Naive thymus-derived CD8-positive, alpha-beta T cell (primary cell): ENCODE results near the gene ZNF880. TPM values are rescaled to one million over a fixed set of nuclear protein-coding genes. Genes with fewer than 3 reads are reported as not detected.
A peak's percentile ranks its signal among the peaks of the same experiment; 100 is the strongest.

ENCODE experiments used
- ATAC-seq, 2 donors: fragments of 150-1000 bp; cut with Tn5 transposase in 1 of 2; sonication (Bioruptor Pico), chemical (Tn5 transposase) in 1 of 2; 1 replicate in 1 of 2; 2 replicates in 1 of 2; pipeline ENCODE4 v1.10.0; 2021; ENCODE audit warnings: mild to moderate bottlenecking in 2 of 2, moderate library complexity in 2 of 2
- POLR2A ChIA-PET: fragments of 350-600 bp; sonication (Branson Sonifier 250); formaldehyde crosslinking; loops from one replicate; lab custom pipeline; 2021; ENCODE audit warnings: antibody characterized with exemption; lab: Charles Lee
- DNase-seq, 10 donors: peaks; one replicate each; pipeline versions ENCODE4 v3.0.0 to v3.0.0-alpha.2; 2020 to 2022
- H3K27ac Mint-ChIP-seq, 10 donors: one replicate each; pipeline ENCODE4 v1.8.0; 2020 to 2022; ENCODE audit warnings: mild to moderate bottlenecking in 10 of 10, mixed read lengths in 10 of 10, moderate library complexity in 4 of 10, inconsistent platforms in 1 of 10
- H3K27me3 Mint-ChIP-seq, 5 donors: one replicate each; pipeline ENCODE4 v1.8.0; 2021 to 2022; ENCODE audit warnings: mixed read lengths in 5 of 5
- H3K36me3 Mint-ChIP-seq, 3 donors: one replicate each; pipeline ENCODE4 v1.8.0; 2020 to 2022; ENCODE audit warnings: mixed read lengths in 3 of 3, mild to moderate bottlenecking in 2 of 3, inconsistent platforms in 1 of 3
- H3K4me1 Mint-ChIP-seq, 4 donors: one replicate each; pipeline ENCODE4 v1.8.0; 2021 to 2022; ENCODE audit warnings: mixed read lengths in 4 of 4
- H3K4me3 Mint-ChIP-seq, 10 donors: one replicate each; pipeline ENCODE4 v1.8.0; 2020 to 2022; ENCODE audit warnings: mild to moderate bottlenecking in 10 of 10, mixed read lengths in 10 of 10, moderate library complexity in 6 of 10, inconsistent platforms in 1 of 10
- H3K9me3 Mint-ChIP-seq, 9 donors: one replicate each; pipeline ENCODE4 v1.8.0; 2020 to 2022; ENCODE audit warnings: mixed read lengths in 9 of 9, mild to moderate bottlenecking in 3 of 9, inconsistent platforms in 1 of 9, moderate library complexity in 1 of 9
- polyA plus RNA-seq, 3 donors: library from polyadenylated mRNA; unstranded; fragments of 300-500 nt; fragmentation: Illumina TruSeq; gene quantifications; one replicate each; pipeline ENCODE4 v1.2.3, GENCODE V29; 2021
- total RNA-seq, 8 experiments: library from RNA in 2 of 8; stranded (reverse) in 2 of 8; gene quantifications; one replicate each; pipeline ENCODE4 v1.2.3 and lab custom pipeline; 2021 to 2026

Gene ZNF880
- total and polyA plus RNA-seq, 5 experiments from 2014 or later = 38.7 to 57.9 (median 46.5) TPM

DNA sequence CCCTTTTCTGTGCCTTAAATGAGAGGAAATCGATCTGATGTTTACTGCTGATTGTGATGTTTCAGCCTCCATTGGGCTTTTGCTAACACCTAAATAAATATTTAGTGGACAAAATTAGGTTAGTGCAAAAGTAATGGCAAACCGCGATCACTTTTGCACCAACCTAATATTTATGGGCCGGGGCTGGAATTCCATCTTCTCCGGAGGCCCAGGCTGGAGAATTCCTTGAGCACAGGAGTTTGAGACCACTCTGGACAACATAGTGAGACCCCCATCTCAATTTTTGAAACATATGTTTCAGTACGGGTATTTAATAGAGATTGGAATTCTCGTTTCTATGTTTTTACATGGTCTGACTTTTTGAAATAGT, 603 bp downstream of the ZNF880 start:
- peak overlapping the region; percentile 91 to 97 (median 96) for H3K4me3 Mint-ChIP-seq
- peak overlapping the region; percentile 96 to 100 (median 98) for H3K27ac Mint-ChIP-seq
- POLR2A ChIA-PET = interaction anchor here (0.9 to 1.1 kb wide), 3 partner anchors 11 to 34 kb away, joined by 3 to 16 read pairs (median 6); partner anchors contain the start of genes ZNF528 and ZNF610
- no peak for DNase-seq
- H3K4me1 Mint-ChIP-seq = peaks cover 8 to 21% (median 16%) of the 10 kb centered on the region in 4 donors
- H3K36me3 Mint-ChIP-seq = peaks cover 47 to 77% (median 56%) of the 10 kb centered on the region in 3 donors
- H3K27me3 Mint-ChIP-seq = peaks cover 0 to 1% (median 0%) of the 10 kb centered on the region in 5 donors
- ATAC-seq = no peak
- peaks cover 0 to 88% (median 29%) of the 10 kb centered on the region in 9 donors for H3K9me3 Mint-ChIP-seq

DNA sequence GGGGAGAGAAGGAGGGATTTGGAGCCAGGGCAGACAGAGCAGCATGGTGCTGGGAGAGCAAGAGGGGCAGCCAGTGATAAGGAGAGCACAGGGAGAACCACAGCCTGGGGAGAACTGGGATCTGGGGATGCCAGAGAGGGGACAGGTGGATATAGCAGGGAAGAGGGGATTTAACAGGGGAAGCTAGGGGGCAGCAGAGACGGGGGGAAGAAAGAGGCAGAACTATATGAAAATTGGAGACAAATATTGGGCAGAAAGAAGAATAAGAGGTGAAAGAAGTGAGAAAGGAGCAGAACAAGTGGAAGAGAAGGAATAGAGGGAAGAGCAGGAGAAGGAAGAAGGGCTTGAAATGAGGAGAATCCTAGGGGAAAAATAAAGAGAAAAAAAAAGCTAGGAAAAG, 21.4 kb downstream of the ZNF880 start:
- H3K4me1 Mint-ChIP-seq = peaks cover 0 to under 1% (median 0%) of the 10 kb centered on the region in 4 donors
- H3K9me3 Mint-ChIP-seq = peaks cover 4 to 96% (median 41%) of the 10 kb centered on the region in 9 donors
- H3K4me3 Mint-ChIP-seq = peak overlapping the region in 1 of 10 donors; percentile 10
- H3K27me3 Mint-ChIP-seq = no peaks in the 10 kb centered on the region
- POLR2A ChIA-PET = interaction anchor here (0.8 kb wide), 1 partner anchor 21 kb away, joined by 3 read pairs; the partner anchor contains the start of gene ZNF880
- no peak for DNase-seq
- ATAC-seq = no peak
- H3K27ac Mint-ChIP-seq = peak overlapping the region in 2 of 10 donors; percentile 33 to 48
- peaks cover 13 to 70% (median 49%) of the 10 kb centered on the region in 3 donors for H3K36me3 Mint-ChIP-seq

DNA sequence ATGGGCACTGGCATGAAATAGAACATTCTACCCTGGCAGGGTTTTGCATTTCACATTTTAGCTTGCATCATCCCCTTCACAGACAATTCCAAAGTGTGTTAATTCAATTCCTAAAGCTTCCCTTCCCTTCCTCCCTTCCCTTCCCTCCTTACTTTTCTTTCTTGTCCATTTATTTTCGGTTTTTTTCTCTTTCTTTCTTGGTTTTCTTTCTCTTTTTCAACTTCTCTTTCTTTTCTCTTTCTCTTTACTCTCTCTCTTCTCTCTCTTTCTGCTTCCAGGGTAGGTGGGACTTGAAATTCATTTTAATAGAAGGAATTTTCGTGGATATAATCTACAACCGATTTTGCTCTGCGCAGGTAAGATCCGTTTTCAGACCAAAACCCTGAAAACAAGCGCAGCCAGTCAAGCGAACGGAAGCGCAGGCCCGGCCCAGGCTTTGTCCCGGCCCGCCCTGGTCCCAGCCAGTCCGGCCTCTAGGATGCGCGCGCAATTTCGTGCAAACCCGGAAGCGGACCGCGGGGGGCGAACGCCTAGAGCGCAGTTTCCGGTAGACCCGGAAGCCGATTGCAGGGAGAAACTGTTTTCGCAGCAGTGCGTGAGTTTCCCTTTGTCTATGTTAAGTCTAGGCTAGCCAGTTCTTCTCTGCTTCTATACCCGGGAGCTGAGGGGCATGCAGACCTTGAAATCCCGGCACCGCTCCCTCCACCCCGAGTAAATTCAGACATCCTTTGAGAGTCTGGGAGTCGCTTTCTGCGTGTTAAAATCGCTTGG, 27.8 kb downstream of the ZNF880 start, which contains the start of gene ZNF528:
Gene ZNF528, plus strand, starts transcription at position 540 of the 771 bp plus-strand sequence. CDS start 4,165 bp downstream, outside the sequence.
- Mint-ChIP-seq H3K27ac (peak within 1 kb of the TSS; percentile 87 to 99 (median 94)), H3K4me3 (peak within 1 kb of the TSS; percentile 87 to 99 (median 92)), H3K36me3 (peaks cover 58 to 81% (median 65%) of the 10 kb centered on the region in 3 donors), H3K9me3 (peaks cover 8 to 94% (median 63%) of the 10 kb centered on the region in 9 donors), H3K27me3 (no peaks in the 10 kb centered on the region), H3K4me1 (peaks cover 13 to 27% (median 21%) of the 10 kb centered on the region in 4 donors)
- peak; percentile 98 to 99 for ATAC-seq
- DNase-seq = peak; percentile 79 to 96 (median 90)
- POLR2A ChIA-PET = interaction anchor here (0.6 to 3.2 kb wide), 7 partner anchors 26 to 202 kb away, joined by 3 to 16 read pairs (median 3); partner anchors contain the start of gene ZNF880

- peak overlapping the region; percentile 87 to 99 (median 92) for H3K4me3 Mint-ChIP-seq
- POLR2A ChIA-PET = interaction anchor here (0.7 to 3.2 kb wide), 5 partner anchors 26 to 169 kb away, joined by 3 to 16 read pairs (median 5); partner anchors contain the start of genes ZNF480 and ZNF880
- H3K9me3 Mint-ChIP-seq = peaks cover 8 to 91% (median 58%) of the 10 kb centered on the region in 9 donors
- ATAC-seq (peak in 1 of 2 donors; percentile 38), DNase-seq (peak in 2 of 10 donors; percentile 2)
- peaks cover 61 to 85% (median 64%) of the 10 kb centered on the region in 3 donors for H3K36me3 Mint-ChIP-seq
- H3K4me1 Mint-ChIP-seq = peaks cover 13 to 27% (median 21%) of the 10 kb centered on the region in 4 donors
- peak overlapping the region; percentile 87 to 99 (median 94) for H3K27ac Mint-ChIP-seq
- H3K27me3 Mint-ChIP-seq = no peaks in the 10 kb centered on the region
Measured at GRCh38 chr19:52398081-52398441, 28.3 kb downstream of the ZNF880 start.

DNA sequence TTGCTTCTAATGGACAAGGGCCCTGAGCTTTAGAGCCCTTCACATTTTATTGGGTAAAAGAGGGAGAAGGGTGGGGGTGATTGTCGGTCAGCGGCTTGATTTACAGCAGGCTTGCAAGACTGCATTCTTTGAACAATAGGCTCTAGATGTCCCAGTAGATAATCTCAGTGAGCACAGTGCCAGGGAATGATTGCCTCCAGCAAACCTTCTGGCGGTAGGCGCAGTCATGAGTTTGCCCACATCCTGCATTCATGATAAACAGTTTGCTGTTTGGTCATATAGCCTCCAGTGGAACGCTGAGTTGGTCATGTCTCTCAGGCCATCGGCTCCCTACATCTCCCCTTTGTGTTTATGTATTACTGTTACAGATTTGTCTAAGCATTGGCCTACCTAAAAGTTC, 40.6 kb downstream of the ZNF880 start:
- peaks cover 0 to 98% (median 65%) of the 10 kb centered on the region in 9 donors for H3K9me3 Mint-ChIP-seq
- POLR2A ChIA-PET = no interaction called here
- H3K27me3 Mint-ChIP-seq = no peaks in the 10 kb centered on the region
- H3K4me3 Mint-ChIP-seq = no peak overlapping the region
- H3K4me1 Mint-ChIP-seq = no peaks in the 10 kb centered on the region
- ATAC-seq = no peak
- DNase-seq = no peak
- peaks cover 73 to 97% (median 78%) of the 10 kb centered on the region in 3 donors for H3K36me3 Mint-ChIP-seq
- H3K27ac Mint-ChIP-seq = no peak overlapping the region

- Mint-ChIP-seq H3K27ac (no peak overlapping the region), H3K4me1 (no peaks in the 10 kb centered on the region), H3K27me3 (no peaks in the 10 kb centered on the region), H3K4me3 (no peak overlapping the region), H3K9me3 (peaks cover 0 to 94% (median 57%) of the 10 kb centered on the region in 9 donors), H3K36me3 (peaks cover 25 to 65% (median 65%) of the 10 kb centered on the region in 3 donors)
- no peak for DNase-seq
- ATAC-seq = no peak
- POLR2A ChIA-PET = no interaction called here
Measured at GRCh38 chr19:52415711-52416110, 46.0 kb downstream of the ZNF880 start.

- DNase-seq = no peak
- ATAC-seq = no peak
- peaks cover 4 to 54% (median 44%) of the 10 kb centered on the region in 3 donors for H3K36me3 Mint-ChIP-seq
- no peaks in the 10 kb centered on the region for H3K27me3 Mint-ChIP-seq
- POLR2A ChIA-PET = no interaction called here
- H3K9me3 Mint-ChIP-seq = peaks cover 0 to 96% (median 34%) of the 10 kb centered on the region in 9 donors
- H3K4me1 Mint-ChIP-seq = no peaks in the 10 kb centered on the region
- H3K27ac Mint-ChIP-seq = no peak within 1 kb of the TSS
- H3K4me3 Mint-ChIP-seq = no peak within 1 kb of the TSS
Measured at GRCh38 chr19:52428937-52429336, 59.2 kb downstream of the ZNF880 start, which contains the start of gene ZNF534. ZNF534 (plus strand) TSS chr19:52429148; CDS start chr19:52431475, 2,327 bp downstream.

Other genes with a start within 250 kb of the ZNF880 start
- gene ZNF616, start 230.0 kb upstream of the ZNF880 start, total RNA-seq = 10 to 100 TPM; 15.5 to 16.7 TPM
- gene ZNF616, start 230.0 kb upstream of the ZNF880 start, polyA plus RNA-seq = 1 to 10 TPM; 2.3 to 6.7 (median 4.9) TPM
- 10 to 100 TPM; 45.7 to 46.6 TPM for gene ZNF836, start 198.3 kb upstream of the ZNF880 start, total RNA-seq
- gene ZNF836, start 198.3 kb upstream of the ZNF880 start, polyA plus RNA-seq = 10 to 100 TPM; 10.2 to 19.8 (median 12.8) TPM
- gene PPP2R1A, start 179.9 kb upstream of the ZNF880 start, total RNA-seq = 100 to 1,000 TPM; 184 TPM
- gene PPP2R1A, start 179.9 kb upstream of the ZNF880 start, polyA plus RNA-seq = 100 to 1,000 TPM; 148 to 174 (median 170) TPM
- gene ZNF766, start 100.3 kb upstream of the ZNF880 start, total RNA-seq = 10 to 100 TPM; 61.0 to 67.2 TPM
- 10 to 100 TPM; 49.6 to 70.5 (median 61.8) TPM for gene ZNF766, start 100.3 kb upstream of the ZNF880 start, polyA plus RNA-seq
- 10 to 100 TPM; 27.3 to 28.2 TPM for gene ZNF480, start 72.8 kb upstream of the ZNF880 start, total RNA-seq
- gene ZNF480, start 72.8 kb upstream of the ZNF880 start, polyA plus RNA-seq = 10 to 100 TPM; 22.6 to 30.2 (median 29.1) TPM
- 1 to 10 TPM; 4.5 to 7.5 TPM for gene ZNF610, start 33.7 kb upstream of the ZNF880 start, total RNA-seq
- 1 to 10 TPM in 2 of 3 donors, under 1 TPM in 1; 0.97 to 3.2 (median 1.2) TPM for gene ZNF610, start 33.7 kb upstream of the ZNF880 start, polyA plus RNA-seq
- gene ZNF528, start 27.9 kb downstream of the ZNF880 start, total RNA-seq = 10 to 100 TPM; 57.9 to 62.4 TPM
- gene ZNF528, start 27.9 kb downstream of the ZNF880 start, polyA plus RNA-seq = 10 to 100 TPM in 2 of 3 donors, 1 to 10 TPM in 1; 9.2 to 12.4 (median 11.0) TPM
- gene ZNF534, start 59.2 kb downstream of the ZNF880 start, total RNA-seq = not detected
- not detected for gene ZNF534, start 59.2 kb downstream of the ZNF880 start, polyA plus RNA-seq
- gene ZNF578, start 83.6 kb downstream of the ZNF880 start, total RNA-seq = 1 to 10 TPM; 5.5 to 6.1 TPM
- 1 to 10 TPM; 3.0 to 3.5 (median 3.4) TPM for gene ZNF578, start 83.6 kb downstream of the ZNF880 start, polyA plus RNA-seq
- 10 to 100 TPM; 51.6 to 58.3 TPM for gene ZNF808, start 157.7 kb downstream of the ZNF880 start, total RNA-seq
- gene ZNF808, start 157.7 kb downstream of the ZNF880 start, polyA plus RNA-seq = 10 to 100 TPM in 2 of 3 donors, 1 to 10 TPM in 1; 8.0 to 13.2 (median 12.9) TPM
- 10 to 100 TPM; 35.8 to 40.3 TPM for gene ZNF701, start 200.4 kb downstream of the ZNF880 start, total RNA-seq
- 10 to 100 TPM; 13.6 to 14.4 (median 14.1) TPM for gene ZNF701, start 200.4 kb downstream of the ZNF880 start, polyA plus RNA-seq